ENCODE data around the gene GRM4. TPM values are rescaled to one million over a fixed set of nuclear protein-coding genes. Genes with fewer than 3 reads are reported as not detected.

Gene GRM4
- total RNA-seq, 1 donor: not detected

GRCh38 chr6:33981861-33982260 lies 164.0 kb downstream of the GRM4 start:
- TF ChIP-seq CTCF (IDR thresholded peaks at IDR 0.05; ENCODE audit: insufficient read depth, low read length): no peak
- no peak for DNase-seq (ENCODE audit: low read depth)
- H3K4me3 ChIP-seq (ENCODE audit: low read depth, low read length): no peak overlapping the region

GRCh38 chr6:33981421-33981820 lies 164.5 kb downstream of the GRM4 start:
- no peak for DNase-seq (ENCODE audit: low read depth)
- TF ChIP-seq CTCF (IDR thresholded peaks at IDR 0.05; ENCODE audit: insufficient read depth, low read length): no peak
- no peak overlapping the region for H3K4me3 ChIP-seq (ENCODE audit: low read depth, low read length)

- DNase-seq (ENCODE audit: low read depth): no peak
- H3K4me3 ChIP-seq (ENCODE audit: low read depth, low read length): no peak overlapping the region
- no peak for TF ChIP-seq CTCF (IDR thresholded peaks at IDR 0.05; ENCODE audit: insufficient read depth, low read length)
These were observed 165.4 kb downstream of the GRM4 start for GRCh38 chr6:33980176-33981175.

GRCh38 chr6:33979750-33980149 lies 166.1 kb downstream of the GRM4 start:
- H3K4me3 ChIP-seq (ENCODE audit: low read depth, low read length): no peak overlapping the region
- no peak for TF ChIP-seq CTCF (IDR thresholded peaks at IDR 0.05; ENCODE audit: insufficient read depth, low read length)
- no peak for DNase-seq (ENCODE audit: low read depth)

- DNase-seq (ENCODE audit: low read depth): no peak
- H3K4me3 ChIP-seq (ENCODE audit: low read depth, low read length): no peak overlapping the region
- no peak for TF ChIP-seq CTCF (IDR thresholded peaks at IDR 0.05; ENCODE audit: insufficient read depth, low read length)
These were observed 167.3 kb downstream of the GRM4 start for GRCh38 chr6:33978412-33979150.

GRCh38 chr6:33977606-33978411 lies 168.1 kb downstream of the GRM4 start:
- no peak for DNase-seq (ENCODE audit: low read depth)
- H3K4me3 ChIP-seq (ENCODE audit: low read depth, low read length): no peak overlapping the region
- no peak for TF ChIP-seq CTCF (IDR thresholded peaks at IDR 0.05; ENCODE audit: insufficient read depth, low read length)

Measured in fibroblast of the aortic adventitia (primary cell).